Naive B cell (primary cell): Measurements from ENCODE around the gene GAN. TPM values are rescaled to one million over a fixed set of nuclear protein-coding genes. Genes with fewer than 3 reads are reported as not detected.

Experiments
- ATAC-seq, 2 donors: fragments of 150-1000 bp; cut with Tn5 transposase; 2 replicates each; pipeline ENCODE4 v1.10.0; 2021; ENCODE audit warnings: low read depth in 2 of 2, mild to moderate bottlenecking in 2 of 2, moderate library complexity in 2 of 2
- DNase-seq: peaks from one replicate; pipeline ENCODE4 v3.0.0; 2022
- H3K27ac Mint-ChIP-seq, 6 donors: one replicate each; pipeline ENCODE4 v1.8.0; 2020 to 2022; ENCODE audit warnings: mild to moderate bottlenecking in 6 of 6, mixed read lengths in 6 of 6, moderate library complexity in 5 of 6, inconsistent platforms in 2 of 6
- H3K27me3 Mint-ChIP-seq, 3 donors: one replicate each; pipeline ENCODE4 v1.8.0; 2021 to 2022; ENCODE audit warnings: mixed read lengths in 3 of 3, mild to moderate bottlenecking in 1 of 3
- H3K36me3 Mint-ChIP-seq, 2 donors: one replicate each; pipeline ENCODE4 v1.8.0; 2020 to 2022; ENCODE audit warnings: mixed read lengths in 2 of 2, inconsistent platforms in 1 of 2, mild to moderate bottlenecking in 1 of 2
- H3K4me1 Mint-ChIP-seq, 3 donors: one replicate each; pipeline ENCODE4 v1.8.0; 2020 to 2022; ENCODE audit warnings: mixed read lengths in 3 of 3, inconsistent platforms in 1 of 3, mild to moderate bottlenecking in 1 of 3, moderate library complexity in 1 of 3
- H3K4me3 Mint-ChIP-seq, 8 donors: one replicate each; pipeline ENCODE4 v1.8.0; 2020 to 2022; ENCODE audit warnings: mild to moderate bottlenecking in 8 of 8, mixed read lengths in 8 of 8, moderate library complexity in 8 of 8, inconsistent platforms in 2 of 8
- H3K9me3 Mint-ChIP-seq, 7 donors: one replicate each; pipeline ENCODE4 v1.8.0; 2020 to 2022; ENCODE audit warnings: mixed read lengths in 7 of 7, mild to moderate bottlenecking in 5 of 7, inconsistent platforms in 2 of 7, moderate library complexity in 1 of 7
- polyA plus RNA-seq, 6 donors: library from polyadenylated mRNA; unstranded; fragments of 300-500 nt; fragmentation: Illumina TruSeq; gene quantifications; one replicate each; pipeline ENCODE4 v1.2.3, GENCODE V29; 2021; ENCODE audit warnings: low read depth in 6 of 6

The GAN gene
- polyA plus RNA-seq, 6 donors from 2014 or later = 0.49 to 2.5 (median 1.6) TPM

- no peak for DNase-seq
- Mint-ChIP-seq H3K27me3 (no peaks in the 10 kb centered on the region), H3K27ac (no peak overlapping the region), H3K9me3 (no peaks in the 10 kb centered on the region), H3K36me3 (peaks cover 0 to 19% of the 10 kb centered on the region in 2 donors), H3K4me3 (no peak overlapping the region), H3K4me1 (no peaks in the 10 kb centered on the region)
- ATAC-seq = no peak
Observed at GRCh38 chr16:81380932-81381331, 66.2 kb downstream of the GAN start.

- Mint-ChIP-seq H3K4me3 (no peak overlapping the region), H3K9me3 (no peaks in the 10 kb centered on the region), H3K27ac (no peak overlapping the region), H3K36me3 (peaks cover 0 to 7% of the 10 kb centered on the region in 2 donors), H3K4me1 (no peaks in the 10 kb centered on the region), H3K27me3 (no peaks in the 10 kb centered on the region)
- DNase-seq = no peak
- no peak for ATAC-seq
Observed at GRCh38 chr16:81384006-81384405, 69.2 kb downstream of the GAN start.

GRCh38 chr16:81385031-81385756 is 70.4 kb downstream of the GAN start:
- H3K4me1 Mint-ChIP-seq = no peaks in the 10 kb centered on the region
- no peaks in the 10 kb centered on the region for H3K27me3 Mint-ChIP-seq
- peak overlapping the region in 1 of 6 donors; percentile 21 for H3K27ac Mint-ChIP-seq
- H3K36me3 Mint-ChIP-seq = peaks cover 0 to 4% of the 10 kb centered on the region in 2 donors
- no peak overlapping the region for H3K4me3 Mint-ChIP-seq
- no peaks in the 10 kb centered on the region for H3K9me3 Mint-ChIP-seq
- DNase-seq (no peak), ATAC-seq (no peak)

GRCh38 chr16:81388357-81388756 is 73.6 kb downstream of the GAN start:
- no peak overlapping the region for H3K27ac Mint-ChIP-seq
- H3K36me3 Mint-ChIP-seq = peaks cover 0 to 4% of the 10 kb centered on the region in 2 donors

GRCh38 chr16:81390840-81391239 is 76.1 kb downstream of the GAN start:
- no peak for DNase-seq
- no peak overlapping the region for H3K27ac Mint-ChIP-seq

More at GRCh38 chr16:81388357-81388756, 73.6 kb downstream of the GAN start:
- ATAC-seq = no peak
- H3K27me3 Mint-ChIP-seq = no peaks in the 10 kb centered on the region
- no peaks in the 10 kb centered on the region for H3K9me3 Mint-ChIP-seq
- H3K4me3 Mint-ChIP-seq = no peak overlapping the region
- no peaks in the 10 kb centered on the region for H3K4me1 Mint-ChIP-seq
- DNase-seq = no peak

GRCh38 chr16:81392011-81392410 is 77.2 kb downstream of the GAN start:
- DNase-seq (no peak), ATAC-seq (no peak)
- H3K4me3 Mint-ChIP-seq = no peak overlapping the region
- H3K9me3 Mint-ChIP-seq = no peaks in the 10 kb centered on the region
- H3K4me1 Mint-ChIP-seq = no peaks in the 10 kb centered on the region
- H3K36me3 Mint-ChIP-seq = no peaks in the 10 kb centered on the region
- H3K27ac Mint-ChIP-seq = peak overlapping the region in 1 of 6 donors; percentile 19
- no peaks in the 10 kb centered on the region for H3K27me3 Mint-ChIP-seq

More at GRCh38 chr16:81390840-81391239, 76.1 kb downstream of the GAN start:
- no peak overlapping the region for H3K4me3 Mint-ChIP-seq
- no peaks in the 10 kb centered on the region for H3K36me3 Mint-ChIP-seq
- no peaks in the 10 kb centered on the region for H3K4me1 Mint-ChIP-seq
- ATAC-seq = no peak
- no peaks in the 10 kb centered on the region for H3K9me3 Mint-ChIP-seq
- H3K27me3 Mint-ChIP-seq = no peaks in the 10 kb centered on the region

GRCh38 chr16:81394416-81394815 is 79.7 kb downstream of the GAN start:
- no peaks in the 10 kb centered on the region for H3K27me3 Mint-ChIP-seq
- H3K4me1 Mint-ChIP-seq = no peaks in the 10 kb centered on the region
- H3K27ac Mint-ChIP-seq = no peak overlapping the region
- H3K36me3 Mint-ChIP-seq = no peaks in the 10 kb centered on the region
- DNase-seq (no peak), ATAC-seq (no peak)
- no peaks in the 10 kb centered on the region for H3K9me3 Mint-ChIP-seq
- no peak overlapping the region for H3K4me3 Mint-ChIP-seq

DNA sequence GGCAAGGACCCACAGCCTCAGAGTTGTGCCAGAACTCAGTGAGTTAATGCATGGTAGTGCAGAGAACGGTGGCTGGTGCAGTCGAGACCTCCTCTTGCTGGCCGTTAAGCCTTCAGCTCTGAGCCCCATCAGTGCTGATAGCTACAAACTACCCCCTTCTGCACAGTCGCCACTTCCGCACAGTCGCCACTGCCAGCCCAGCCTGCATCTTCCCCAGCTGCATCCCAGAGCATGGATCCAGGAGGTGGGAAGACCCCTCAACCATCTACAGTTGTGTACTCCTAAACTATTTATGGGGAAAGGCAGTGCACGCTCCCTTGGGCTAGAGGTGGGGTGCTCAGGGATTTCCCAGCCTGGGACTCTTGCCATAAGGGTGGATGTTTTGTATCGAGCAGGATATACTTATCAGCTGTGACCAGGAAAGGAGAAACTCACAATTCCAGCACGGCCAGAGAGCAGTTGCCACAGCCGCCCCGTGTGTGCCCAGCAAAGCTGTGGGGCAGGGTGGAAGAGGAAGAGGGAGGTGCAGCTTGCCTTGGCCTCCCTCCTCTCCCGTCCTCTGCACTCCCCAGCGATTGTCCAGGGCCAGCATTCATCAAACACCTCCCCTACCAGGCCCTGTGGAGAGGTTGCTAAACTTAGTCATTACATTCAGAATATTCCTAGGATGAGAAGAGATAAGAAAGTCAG is 80.3 kb downstream of the GAN start:
- Mint-ChIP-seq H3K4me1 (no peaks in the 10 kb centered on the region), H3K9me3 (peaks cover 0 to 1% (median 0%) of the 10 kb centered on the region in 7 donors), H3K4me3 (no peak overlapping the region), H3K27me3 (no peaks in the 10 kb centered on the region), H3K36me3 (no peaks in the 10 kb centered on the region), H3K27ac (no peak overlapping the region)
- ATAC-seq (no peak), DNase-seq (no peak)

DNA sequence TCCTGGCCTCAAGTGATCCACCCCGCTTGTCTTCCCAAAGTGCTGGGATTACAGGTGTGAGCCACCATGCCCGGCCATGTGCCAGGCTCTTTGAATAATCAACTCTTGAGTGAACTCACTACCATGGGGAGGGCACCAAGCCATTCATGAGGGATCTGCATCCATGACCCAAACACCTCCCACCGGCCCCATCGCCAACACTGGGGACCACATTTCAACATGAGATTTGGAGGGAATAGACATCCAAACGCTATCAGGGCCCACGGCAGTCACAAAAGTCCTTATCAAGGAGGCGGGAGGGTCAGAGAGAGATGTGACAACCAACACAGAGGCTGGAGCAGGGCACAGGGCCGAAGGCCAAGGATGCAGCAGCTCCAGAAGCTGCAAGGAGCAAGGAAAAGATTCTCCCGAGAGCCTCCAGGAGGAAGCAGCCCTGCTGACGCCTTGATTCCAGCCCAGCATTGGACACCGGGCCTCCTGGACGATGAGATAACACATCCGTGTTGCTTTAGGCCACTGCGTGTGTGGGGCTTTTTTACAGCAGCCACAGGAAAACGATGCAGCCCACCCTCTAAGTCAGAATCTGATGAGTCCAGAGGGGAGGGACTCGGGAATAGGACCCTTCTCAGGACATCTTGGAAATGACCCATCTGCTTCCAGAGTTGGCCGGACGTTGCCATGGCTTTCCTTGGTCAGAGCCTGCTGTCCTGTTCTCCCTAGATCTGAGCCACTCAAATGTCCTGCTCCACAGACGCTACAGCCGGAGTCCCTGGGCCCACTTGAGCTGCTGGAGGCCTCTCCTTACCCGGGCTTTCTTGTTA is 82.5 kb downstream of the GAN start:
- Mint-ChIP-seq H3K9me3 (peaks cover 0 to 3% (median 0%) of the 10 kb centered on the region in 7 donors), H3K27ac (peak overlapping the region in 1 of 6 donors; percentile 79), H3K4me3 (no peak overlapping the region), H3K4me1 (no peaks in the 10 kb centered on the region), H3K27me3 (no peaks in the 10 kb centered on the region), H3K36me3 (no peaks in the 10 kb centered on the region)
- ATAC-seq (no peak), DNase-seq (no peak)

- H3K4me3 Mint-ChIP-seq = peak overlapping the region in 1 of 8 donors; percentile 42
- no peaks in the 10 kb centered on the region for H3K36me3 Mint-ChIP-seq
- H3K4me1 Mint-ChIP-seq = no peaks in the 10 kb centered on the region
- ATAC-seq (peak in 1 of 2 donors; percentile 46), DNase-seq (no peak)
- H3K27ac Mint-ChIP-seq = peak overlapping the region in 1 of 6 donors; percentile 42
- peaks cover 0 to 3% (median 0%) of the 10 kb centered on the region in 7 donors for H3K9me3 Mint-ChIP-seq
- no peaks in the 10 kb centered on the region for H3K27me3 Mint-ChIP-seq
Observed at GRCh38 chr16:81397879-81398520, 83.2 kb downstream of the GAN start.

- Mint-ChIP-seq H3K4me3 (no peak overlapping the region), H3K27me3 (no peaks in the 10 kb centered on the region), H3K4me1 (peaks cover 0 to 5% (median 5%) of the 10 kb centered on the region in 3 donors), H3K9me3 (peaks cover 0 to 3% (median 0%) of the 10 kb centered on the region in 7 donors), H3K27ac (no peak overlapping the region), H3K36me3 (no peaks in the 10 kb centered on the region)
- ATAC-seq (no peak), DNase-seq (no peak)
Observed at GRCh38 chr16:81399909-81400308, 85.1 kb downstream of the GAN start.

- H3K4me1 Mint-ChIP-seq = peaks cover 0 to 5% (median 5%) of the 10 kb centered on the region in 3 donors
- ATAC-seq (no peak), DNase-seq (no peak)
- H3K27ac Mint-ChIP-seq = no peak overlapping the region
- H3K4me3 Mint-ChIP-seq = no peak overlapping the region
- H3K9me3 Mint-ChIP-seq = peaks cover 0 to 3% (median 0%) of the 10 kb centered on the region in 7 donors
- no peaks in the 10 kb centered on the region for H3K27me3 Mint-ChIP-seq
- no peaks in the 10 kb centered on the region for H3K36me3 Mint-ChIP-seq
Observed at GRCh38 chr16:81401035-81401950, 86.5 kb downstream of the GAN start.
